ENCODE data around the gene PHB1.

The PHB1 gene

GRCh38 chr17:49414622-49415350 is at the start of gene PHB1:
PHB1 (minus strand) TSS chr17:49414882; CDS start chr17:49413264, 1,618 bp downstream.
- peak; percentile 97 for DNase-seq
- TF ChIP-seq GATA1 (IDR thresholded peaks at IDR 0.05; ENCODE audit: low read depth, low read length): no peak
- TF ChIP-seq POLR2A (IDR thresholded peaks at IDR 0.05; ENCODE audit: low read length): peak; percentile 56

DNA sequence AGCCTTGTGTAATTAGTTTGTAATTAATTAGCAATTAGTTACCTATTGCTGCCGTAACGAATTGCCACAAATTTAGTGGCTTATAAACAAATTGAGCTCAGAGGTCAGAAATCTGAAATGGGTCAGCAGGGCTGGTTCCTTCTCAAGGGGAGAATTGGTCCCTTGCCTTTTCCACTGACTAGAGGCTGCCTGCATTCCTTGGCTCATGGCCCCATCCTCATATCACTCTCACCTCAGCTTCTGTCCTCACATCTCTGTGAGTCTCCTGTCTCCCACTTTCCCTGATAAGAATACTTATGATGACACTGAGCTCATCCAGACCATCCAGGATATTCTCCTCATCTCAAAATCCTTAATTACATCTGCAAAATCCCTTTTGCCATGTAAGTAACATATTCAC is 49.4 kb upstream of the PHB1 start:
- no peak for DNase-seq
- no peak for TF ChIP-seq GATA1 (IDR thresholded peaks at IDR 0.05; ENCODE audit: low read depth, low read length)
- no peak for TF ChIP-seq POLR2A (IDR thresholded peaks at IDR 0.05; ENCODE audit: low read length)

GRCh38 chr17:49461580-49461979 is 46.9 kb upstream of the PHB1 start:
- no peak for DNase-seq
- TF ChIP-seq POLR2A (IDR thresholded peaks at IDR 0.05; ENCODE audit: low read length): no peak
- no peak for TF ChIP-seq GATA1 (IDR thresholded peaks at IDR 0.05; ENCODE audit: low read depth, low read length)

DNA sequence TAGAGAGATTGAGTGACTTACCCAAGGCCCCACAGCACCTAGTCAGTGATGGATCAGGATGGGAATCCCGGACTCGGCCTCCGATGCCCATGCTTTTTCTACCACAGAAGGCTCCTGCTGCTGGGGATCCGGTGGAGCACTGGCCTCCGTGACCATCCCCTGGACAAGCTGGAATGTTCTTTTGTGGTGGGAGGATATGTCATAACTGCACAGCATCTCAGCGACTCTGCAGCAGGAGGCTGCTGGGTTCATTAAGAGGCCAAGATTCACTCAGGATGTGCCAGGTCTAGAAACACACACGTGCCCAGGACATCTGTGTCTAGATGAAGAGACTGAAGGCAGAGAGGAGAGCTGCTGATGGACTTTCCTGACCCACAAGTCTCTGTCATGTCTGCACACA is 45.7 kb upstream of the PHB1 start:
- TF ChIP-seq POLR2A (IDR thresholded peaks at IDR 0.05; ENCODE audit: low read length) (no peak), GATA1 (IDR thresholded peaks at IDR 0.05; ENCODE audit: low read depth, low read length) (no peak)
- no peak for DNase-seq

GRCh38 chr17:49459401-49459984 is 44.8 kb upstream of the PHB1 start:
- no peak for TF ChIP-seq GATA1 (IDR thresholded peaks at IDR 0.05; ENCODE audit: low read depth, low read length)
- no peak for TF ChIP-seq POLR2A (IDR thresholded peaks at IDR 0.05; ENCODE audit: low read length)
- no peak for DNase-seq

DNA sequence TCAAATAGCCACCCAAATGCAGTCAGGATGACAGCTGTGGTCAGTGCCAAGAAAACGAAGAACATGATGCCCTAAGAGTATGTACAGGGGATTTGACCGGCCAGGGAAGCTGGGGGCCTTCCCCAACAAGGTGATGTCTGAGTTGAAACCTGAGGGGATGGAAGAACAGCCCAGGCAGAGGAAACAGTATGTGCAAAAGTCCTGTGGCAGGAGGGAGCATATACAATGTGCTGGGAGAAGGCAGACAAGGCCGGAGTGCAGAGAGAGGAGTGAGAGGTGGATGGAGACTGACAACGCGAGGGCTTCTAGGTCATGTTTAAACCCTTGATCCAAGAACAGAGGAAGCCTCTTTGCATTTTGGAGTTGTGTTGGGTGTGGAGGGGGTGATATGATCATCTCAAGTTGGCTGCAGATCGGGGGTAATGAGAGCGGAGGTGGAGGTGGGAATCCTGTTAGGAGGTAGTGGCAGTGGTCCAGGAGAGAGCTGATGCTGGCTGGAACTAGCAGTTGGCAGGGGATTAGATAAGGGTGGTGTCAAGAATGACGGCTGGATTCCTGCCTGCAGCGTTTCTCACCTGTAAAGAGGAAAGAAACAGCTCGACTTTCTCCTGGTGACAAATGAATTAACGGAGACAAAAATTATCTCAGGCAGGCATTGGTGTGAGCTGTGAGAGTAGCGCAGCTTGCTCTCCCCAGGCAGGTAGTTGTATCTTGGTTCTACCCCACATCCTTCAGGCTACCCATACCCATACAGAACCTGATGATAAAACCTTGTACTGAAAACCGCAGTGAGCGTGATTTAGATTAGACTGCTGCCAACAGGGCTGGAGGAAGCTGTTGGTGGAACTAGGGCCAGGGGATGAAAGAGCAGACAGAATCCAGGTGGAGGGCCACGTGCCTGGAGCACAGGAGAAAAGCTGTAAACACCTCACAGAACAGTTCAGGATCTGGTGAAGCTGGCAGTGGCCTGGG is 43.2 kb upstream of the PHB1 start:
- TF ChIP-seq POLR2A (IDR thresholded peaks at IDR 0.05; ENCODE audit: low read length): no peak
- no peak for TF ChIP-seq GATA1 (IDR thresholded peaks at IDR 0.05; ENCODE audit: low read depth, low read length)
- DNase-seq: no peak

GRCh38 chr17:49456183-49456965 is 41.7 kb upstream of the PHB1 start:
- no peak for DNase-seq
- TF ChIP-seq POLR2A (IDR thresholded peaks at IDR 0.05; ENCODE audit: low read length) (no peak), GATA1 (IDR thresholded peaks at IDR 0.05; ENCODE audit: low read depth, low read length) (no peak)

GRCh38 chr17:49455272-49455861 is 40.7 kb upstream of the PHB1 start:
- DNase-seq: no peak
- TF ChIP-seq POLR2A (IDR thresholded peaks at IDR 0.05; ENCODE audit: low read length): no peak
- TF ChIP-seq GATA1 (IDR thresholded peaks at IDR 0.05; ENCODE audit: low read depth, low read length): no peak

GRCh38 chr17:49454050-49454449 is 39.4 kb upstream of the PHB1 start:
- TF ChIP-seq POLR2A (IDR thresholded peaks at IDR 0.05; ENCODE audit: low read length) (no peak), GATA1 (IDR thresholded peaks at IDR 0.05; ENCODE audit: low read depth, low read length) (no peak)
- no peak for DNase-seq

- TF ChIP-seq GATA1 (IDR thresholded peaks at IDR 0.05; ENCODE audit: low read depth, low read length) (no peak), POLR2A (IDR thresholded peaks at IDR 0.05; ENCODE audit: low read length) (no peak)
- DNase-seq: no peak
Measured at GRCh38 chr17:49452661-49453060, 38.0 kb upstream of the PHB1 start.

DNA sequence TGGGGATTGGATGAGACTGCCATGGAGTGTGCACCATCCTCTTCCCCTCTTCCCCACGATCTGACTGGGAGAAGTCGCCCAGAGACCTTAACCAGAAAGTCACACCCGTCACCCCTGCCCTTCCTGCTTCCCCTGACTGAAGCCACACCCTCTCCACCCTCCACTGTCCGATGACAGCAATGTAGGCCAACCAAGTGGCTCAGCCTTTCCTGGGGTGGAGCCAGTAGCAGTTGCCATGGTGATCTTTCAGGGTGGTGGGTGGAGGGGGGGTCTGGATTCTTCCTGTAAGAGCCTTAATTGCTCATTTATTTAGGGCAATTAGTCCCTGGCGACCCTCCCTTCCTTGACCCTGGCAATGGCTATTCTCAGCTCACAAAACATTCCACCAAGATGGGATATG is 37.5 kb upstream of the PHB1 start:
- no peak for TF ChIP-seq GATA1 (IDR thresholded peaks at IDR 0.05; ENCODE audit: low read depth, low read length)
- no peak for TF ChIP-seq POLR2A (IDR thresholded peaks at IDR 0.05; ENCODE audit: low read length)
- DNase-seq: no peak

DNA sequence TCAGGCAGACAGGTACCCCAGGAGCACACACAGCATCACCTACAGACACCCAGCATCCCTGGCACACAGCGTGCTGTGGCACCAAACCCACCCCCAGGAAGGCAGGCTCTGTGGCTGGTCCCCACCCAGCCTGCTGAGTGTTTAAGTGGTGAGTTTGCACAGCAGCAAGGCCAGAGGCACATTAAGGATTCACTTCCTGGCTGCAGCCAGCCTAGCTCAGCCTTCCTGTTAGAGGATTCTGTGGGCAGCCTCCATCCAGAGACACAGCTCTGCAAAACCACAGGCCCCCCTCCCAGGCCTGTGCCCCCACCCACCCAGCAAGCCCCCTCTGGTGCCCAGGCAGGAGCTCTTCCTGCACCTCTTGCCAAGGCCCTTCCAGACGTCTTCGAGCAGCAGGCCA is 36.1 kb upstream of the PHB1 start:
- no peak for DNase-seq

GRCh38 chr17:49450181-49450580 is 35.5 kb upstream of the PHB1 start:
- TF ChIP-seq GATA1 (IDR thresholded peaks at IDR 0.05; ENCODE audit: low read depth, low read length): no peak
- TF ChIP-seq POLR2A (IDR thresholded peaks at IDR 0.05; ENCODE audit: low read length): no peak
- DNase-seq: no peak

More for the DNA sequence above, 36.1 kb upstream of the PHB1 start:
- TF ChIP-seq POLR2A (IDR thresholded peaks at IDR 0.05; ENCODE audit: low read length): no peak
- no peak for TF ChIP-seq GATA1 (IDR thresholded peaks at IDR 0.05; ENCODE audit: low read depth, low read length)

Data from erythroblast (primary cell).